C4-2B (cell line): ENCODE data around the gene REEP6.

Experiments
- CTCF ChIP-seq: fragments of 450-650 bp; conservative IDR thresholded peaks from 2 replicates; pipeline ENCODE4 v1.5.1; 2017; ENCODE audit warnings: mild to moderate bottlenecking
- ZFX ChIP-seq: fragments of 450-650 bp; IDR thresholded peaks from 2 replicates; pipeline ENCODE4 v1.6.1; 2017

DNA sequence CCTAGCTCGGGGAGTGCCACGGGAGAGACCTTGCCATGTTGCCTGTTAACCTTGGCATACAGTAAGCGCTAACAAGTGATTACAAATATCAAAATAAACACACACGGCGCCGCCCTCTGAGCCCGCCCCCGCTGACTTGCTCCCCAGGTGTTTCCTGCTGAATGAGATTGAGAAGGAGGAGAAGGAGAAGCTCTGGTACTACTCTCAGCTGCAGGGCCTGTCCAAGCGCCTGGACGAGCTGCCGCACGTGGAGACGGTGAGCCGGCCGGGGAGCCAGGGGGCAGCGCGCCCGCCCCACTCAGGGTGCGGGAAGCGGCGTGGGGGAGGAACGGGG is 36.0 kb upstream of the REEP6 start:
- TF ChIP-seq CTCF, result no peak
- TF ChIP-seq ZFX, result no peak
